Measurements from ENCODE around the gene SATB2.

SATB2 gene

DNA sequence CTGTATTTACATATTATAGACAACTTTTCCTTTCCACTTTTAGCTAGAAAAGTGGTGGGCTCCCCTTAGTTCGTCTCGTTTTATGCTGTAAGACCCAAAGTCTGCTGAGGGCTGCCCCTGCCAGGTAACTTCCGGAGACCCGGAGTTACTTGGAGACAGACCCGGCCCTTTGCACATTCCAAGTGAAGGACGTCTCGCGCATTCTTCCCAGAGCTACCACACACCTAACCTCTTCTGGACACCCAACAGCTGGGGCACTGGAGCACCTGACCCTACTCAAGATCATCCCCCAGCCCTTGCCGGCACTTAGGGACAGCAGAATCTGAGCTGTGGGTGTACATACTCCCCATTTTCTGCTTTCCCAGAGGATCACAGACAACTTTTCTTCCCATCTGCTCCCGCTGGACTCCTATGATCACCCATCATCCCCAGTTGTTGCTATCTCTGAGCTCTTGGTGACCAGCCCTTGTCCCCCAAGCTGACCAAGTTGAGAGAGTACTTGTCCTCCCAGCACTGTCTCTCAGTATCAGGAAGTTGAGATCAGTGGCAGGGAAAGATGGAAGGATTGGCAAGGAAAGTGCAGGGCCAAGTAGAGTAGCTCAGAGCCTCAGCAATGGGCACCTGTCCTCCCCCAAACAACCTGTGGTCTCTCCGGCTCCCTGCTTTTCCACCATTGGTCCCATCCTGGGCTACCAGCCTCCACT, 8.4 kb upstream of the SATB2 start:
- H3K4me3 ChIP-seq (ENCODE audit: low read depth, low read length) = no peak overlapping the region
- no peak for TF ChIP-seq CTCF (IDR thresholded peaks at IDR 0.05; ENCODE audit: low read depth, low read length)

- H3K4me3 ChIP-seq (ENCODE audit: low read depth, low read length) = no peak overlapping the region
- no peak for TF ChIP-seq CTCF (IDR thresholded peaks at IDR 0.05; ENCODE audit: low read depth, low read length)
Measured at GRCh38 chr2:199465390-199465789, 7.7 kb upstream of the SATB2 start.

GRCh38 chr2:199464606-199465352, 7.0 kb upstream of the SATB2 start:
- no peak for TF ChIP-seq CTCF (IDR thresholded peaks at IDR 0.05; ENCODE audit: low read depth, low read length)
- H3K4me3 ChIP-seq (ENCODE audit: low read depth, low read length) = no peak overlapping the region

DNA sequence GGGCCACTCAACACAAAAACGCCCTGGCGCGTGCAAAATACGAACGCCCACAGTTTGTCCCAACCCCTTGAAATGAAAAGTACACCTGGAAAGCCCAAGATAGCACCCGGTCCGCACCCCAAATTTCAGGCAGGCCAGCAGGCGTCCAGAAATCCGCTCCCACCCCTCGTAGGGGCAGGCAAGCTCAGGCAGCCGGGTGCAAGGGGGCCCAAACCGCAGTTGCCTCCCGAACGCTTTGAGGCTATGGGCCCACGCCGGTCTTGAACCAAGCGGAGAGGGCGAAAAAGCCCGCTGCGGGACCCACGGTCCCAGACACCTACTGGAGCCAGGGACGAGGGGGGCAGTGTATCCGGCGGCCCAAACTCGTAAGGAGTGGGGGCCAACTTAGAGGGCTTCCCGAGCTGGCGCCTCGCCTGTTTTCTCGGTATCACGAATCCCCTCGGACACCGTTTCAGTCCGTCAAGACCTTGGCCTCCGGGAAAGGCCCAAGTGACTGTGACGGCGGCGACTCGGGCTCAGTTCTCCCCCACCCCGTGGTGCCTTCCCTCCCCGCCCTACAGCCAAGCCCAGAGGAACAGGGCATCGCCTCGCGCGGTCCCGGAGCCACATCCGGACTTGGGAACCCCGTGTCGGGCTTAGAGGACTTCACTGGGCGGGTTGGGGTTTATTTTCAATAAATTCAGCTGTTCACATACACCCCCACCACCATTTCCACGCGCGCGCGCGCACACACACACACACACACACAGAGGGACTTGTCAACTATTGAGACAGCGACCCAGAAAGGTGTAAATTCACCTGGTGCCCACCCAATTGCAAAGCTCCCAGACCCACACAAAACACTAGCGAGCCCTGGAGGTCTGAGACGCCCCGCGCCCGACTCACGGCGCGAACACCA, 6.2 kb upstream of the SATB2 start:
- peak overlapping the region; percentile 61 for H3K4me3 ChIP-seq (ENCODE audit: low read depth, low read length)
- TF ChIP-seq CTCF (IDR thresholded peaks at IDR 0.05; ENCODE audit: low read depth, low read length) = no peak

DNA sequence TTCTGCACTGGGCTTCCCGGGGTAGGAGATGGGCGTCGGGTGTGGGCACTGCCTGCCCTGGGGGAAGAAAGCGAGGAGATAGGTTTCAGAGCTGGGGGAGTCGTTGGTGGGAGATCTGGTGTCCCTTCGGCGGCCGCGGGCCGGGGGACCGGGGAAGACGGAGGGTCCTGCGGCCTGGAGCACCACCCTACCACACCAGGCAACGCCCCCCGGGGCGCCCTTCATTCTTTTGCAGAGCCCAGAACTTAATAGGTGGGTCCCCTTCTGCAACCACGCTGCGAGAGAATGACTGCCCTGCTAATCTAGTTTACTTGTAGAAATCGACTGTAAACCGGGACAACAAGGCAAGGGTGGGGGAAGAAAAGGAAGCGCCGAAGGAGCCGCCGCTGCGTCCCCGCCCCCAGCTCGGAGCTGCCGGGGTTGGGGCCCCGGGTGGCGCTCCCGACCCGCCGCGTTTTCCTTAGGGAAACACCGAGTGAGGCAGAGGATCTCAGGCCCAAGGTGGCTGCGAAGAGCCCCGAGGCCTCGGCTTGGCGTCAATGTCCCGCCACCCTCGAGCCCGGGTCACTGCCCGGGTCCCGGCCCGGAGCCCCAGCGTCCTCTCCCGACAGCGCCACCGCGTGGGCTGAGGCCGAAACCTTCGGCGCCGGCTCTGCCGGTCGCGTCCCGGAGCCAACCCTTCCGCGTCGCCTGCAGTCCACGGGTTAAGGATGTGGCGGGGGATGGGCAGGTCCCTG, 5.4 kb upstream of the SATB2 start:
- H3K4me3 ChIP-seq (ENCODE audit: low read depth, low read length) = peak overlapping the region; percentile 61
- peak; percentile 76 for TF ChIP-seq CTCF (IDR thresholded peaks at IDR 0.05; ENCODE audit: low read depth, low read length)

GRCh38 chr2:199462347-199462955, 4.7 kb upstream of the SATB2 start:
- TF ChIP-seq CTCF (IDR thresholded peaks at IDR 0.05; ENCODE audit: low read depth, low read length) = no peak
- H3K4me3 ChIP-seq (ENCODE audit: low read depth, low read length) = no peak overlapping the region

Data from WI38 (cell line).